ENCODE measurements around the gene ERVW-1. TPM values are rescaled to one million over a fixed set of nuclear protein-coding genes. Genes with fewer than 3 reads are reported as not detected.
"Not testable (repeated sequence)": the region's sequence is repeated elsewhere in the genome, so short reads cannot be mapped to it uniquely, and the experiment has no call there.

Gene ERVW-1, protein sequence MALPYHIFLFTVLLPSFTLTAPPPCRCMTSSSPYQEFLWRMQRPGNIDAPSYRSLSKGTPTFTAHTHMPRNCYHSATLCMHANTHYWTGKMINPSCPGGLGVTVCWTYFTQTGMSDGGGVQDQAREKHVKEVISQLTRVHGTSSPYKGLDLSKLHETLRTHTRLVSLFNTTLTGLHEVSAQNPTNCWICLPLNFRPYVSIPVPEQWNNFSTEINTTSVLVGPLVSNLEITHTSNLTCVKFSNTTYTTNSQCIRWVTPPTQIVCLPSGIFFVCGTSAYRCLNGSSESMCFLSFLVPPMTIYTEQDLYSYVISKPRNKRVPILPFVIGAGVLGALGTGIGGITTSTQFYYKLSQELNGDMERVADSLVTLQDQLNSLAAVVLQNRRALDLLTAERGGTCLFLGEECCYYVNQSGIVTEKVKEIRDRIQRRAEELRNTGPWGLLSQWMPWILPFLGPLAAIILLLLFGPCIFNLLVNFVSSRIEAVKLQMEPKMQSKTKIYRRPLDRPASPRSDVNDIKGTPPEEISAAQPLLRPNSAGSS
- total RNA-seq (not detected), polyA plus RNA-seq (not detected)

DNA sequence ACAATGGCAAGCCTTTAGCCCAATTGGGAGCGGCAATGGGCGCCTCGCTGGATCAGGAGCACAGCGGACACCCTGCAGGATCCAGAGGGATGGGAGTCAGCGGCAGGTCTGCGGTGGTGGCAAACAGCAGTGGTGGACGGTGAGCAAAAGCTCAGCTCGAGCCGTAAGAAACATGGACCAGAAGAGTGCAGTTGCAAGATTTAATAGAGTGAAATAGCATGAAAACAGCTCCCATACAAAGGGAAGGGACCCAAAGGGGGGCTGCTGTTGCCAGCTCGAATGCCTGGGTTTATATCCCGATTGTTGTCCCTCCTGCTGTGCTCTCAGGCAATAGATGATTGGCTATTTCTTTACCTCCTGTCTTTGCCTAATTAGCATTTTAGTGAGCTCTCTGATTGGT is at the start of gene ERVW-1:
Gene ERVW-1 (minus strand): TSS at position 266 of the 400 bp plus-strand sequence. CDS start 7,565 bp downstream, outside the sequence.
- not testable (repeated sequence) for H3K4me1 Mint-ChIP-seq; H3K27ac ChIP-seq (ENCODE audit: insufficient read depth, low read length, poor library complexity, severe bottlenecking); H3K9me3 ChIP-seq (ENCODE audit: control insufficient read depth in 2 of 2, low read length in 2 of 2); H3K36me3 ChIP-seq (ENCODE audit: control insufficient read depth, insufficient read depth, low read length); H3K4me3 Mint-ChIP-seq; H3K4me3 ChIP-seq (ENCODE audit: low read depth, low read length); H3K36me3 Mint-ChIP-seq; DNase-seq; H3K27me3 Mint-ChIP-seq; H3K4me1 ChIP-seq (ENCODE audit: control insufficient read depth, insufficient read depth, low read length, poor library complexity, severe bottlenecking); H3K9me3 Mint-ChIP-seq; H3K27me3 ChIP-seq (ENCODE audit: control insufficient read depth, insufficient read depth, low read length); ATAC-seq (ENCODE audit: low read depth in 2 of 2)
- H3K27ac Mint-ChIP-seq = peak within 1 kb of the TSS in 1 of 3 donors; percentile 21

DNA sequence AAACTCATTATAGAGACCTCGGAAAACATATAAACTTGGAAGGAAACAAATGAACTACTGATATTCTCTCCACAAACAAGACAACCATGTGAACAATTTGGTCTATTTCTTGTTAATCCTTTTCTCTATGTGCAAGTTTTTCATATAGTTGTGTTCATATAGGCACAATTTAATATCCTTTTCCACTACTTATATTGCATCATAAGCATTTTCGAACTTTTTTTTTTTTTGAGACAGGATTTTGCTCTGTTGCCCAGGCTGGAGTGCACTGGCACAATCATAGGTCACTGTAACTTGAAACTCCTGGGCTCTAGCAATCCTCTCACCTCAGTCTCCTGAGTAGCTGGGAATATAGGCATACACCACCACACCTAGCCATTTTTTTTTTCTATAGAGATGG is 45.4 kb upstream of the ERVW-1 start:
- Histone ChIP-seq H3K4me1 (ENCODE audit: control insufficient read depth, insufficient read depth, low read length, poor library complexity, severe bottlenecking) (peaks cover 12% of the 10 kb centered on the region), H3K9me3 (ENCODE audit: control insufficient read depth in 2 of 2, low read length in 2 of 2) (no peaks in the 10 kb centered on the region), H3K36me3 (ENCODE audit: control insufficient read depth, insufficient read depth, low read length) (peaks cover 6% of the 10 kb centered on the region), H3K27ac (ENCODE audit: insufficient read depth, low read length, poor library complexity, severe bottlenecking) (no peak overlapping the region), H3K27me3 (ENCODE audit: control insufficient read depth, insufficient read depth, low read length) (no peaks in the 10 kb centered on the region), H3K4me3 (ENCODE audit: low read depth, low read length) (no peak overlapping the region)
- H3K27me3 Mint-ChIP-seq = no peaks in the 10 kb centered on the region
- H3K36me3 Mint-ChIP-seq = peaks cover 3% of the 10 kb centered on the region
- H3K4me3 Mint-ChIP-seq = no peak overlapping the region
- no peaks in the 10 kb centered on the region for H3K9me3 Mint-ChIP-seq
- ATAC-seq (ENCODE audit: low read depth in 2 of 2) (no peak), DNase-seq (no peak)
- H3K27ac Mint-ChIP-seq = no peak overlapping the region
- H3K4me1 Mint-ChIP-seq = peaks cover 5 to 31% (median 20%) of the 10 kb centered on the region in 4 donors

DNA sequence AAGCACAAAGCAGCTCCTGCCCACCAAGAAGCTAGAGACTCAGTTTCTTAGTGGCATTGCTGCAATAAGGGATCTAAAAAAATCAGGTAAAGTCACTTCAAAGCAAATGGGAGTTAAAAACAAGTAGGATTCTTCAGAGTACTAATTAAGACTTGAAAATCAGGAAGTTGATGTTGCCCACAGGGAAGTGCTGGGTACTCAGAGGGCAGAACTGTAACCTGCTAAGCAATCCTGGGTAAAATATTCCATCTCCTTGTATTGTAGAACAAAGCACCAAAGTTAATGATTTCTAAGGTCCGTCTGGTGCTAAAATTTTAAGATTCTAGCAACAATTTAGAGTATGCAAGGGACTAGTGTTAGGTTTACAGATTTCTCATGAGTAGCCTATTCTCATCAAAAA is 42.3 kb upstream of the ERVW-1 start:
- no peak overlapping the region for H3K4me3 Mint-ChIP-seq
- no peaks in the 10 kb centered on the region for H3K9me3 ChIP-seq (ENCODE audit: control insufficient read depth in 2 of 2, low read length in 2 of 2)
- peaks cover 12% of the 10 kb centered on the region for H3K36me3 Mint-ChIP-seq
- H3K27ac Mint-ChIP-seq = no peak overlapping the region
- no peaks in the 10 kb centered on the region for H3K9me3 Mint-ChIP-seq
- peaks cover 0 to 14% (median 7%) of the 10 kb centered on the region in 4 donors for H3K4me1 Mint-ChIP-seq
- peaks cover 21% of the 10 kb centered on the region for H3K36me3 ChIP-seq (ENCODE audit: control insufficient read depth, insufficient read depth, low read length)
- no peak overlapping the region for H3K4me3 ChIP-seq (ENCODE audit: low read depth, low read length)
- ATAC-seq (ENCODE audit: low read depth in 2 of 2) (no peak), DNase-seq (no peak)
- H3K27me3 Mint-ChIP-seq = no peaks in the 10 kb centered on the region
- no peak overlapping the region for H3K27ac ChIP-seq (ENCODE audit: insufficient read depth, low read length, poor library complexity, severe bottlenecking)
- no peaks in the 10 kb centered on the region for H3K4me1 ChIP-seq (ENCODE audit: control insufficient read depth, insufficient read depth, low read length, poor library complexity, severe bottlenecking)
- no peaks in the 10 kb centered on the region for H3K27me3 ChIP-seq (ENCODE audit: control insufficient read depth, insufficient read depth, low read length)

DNA sequence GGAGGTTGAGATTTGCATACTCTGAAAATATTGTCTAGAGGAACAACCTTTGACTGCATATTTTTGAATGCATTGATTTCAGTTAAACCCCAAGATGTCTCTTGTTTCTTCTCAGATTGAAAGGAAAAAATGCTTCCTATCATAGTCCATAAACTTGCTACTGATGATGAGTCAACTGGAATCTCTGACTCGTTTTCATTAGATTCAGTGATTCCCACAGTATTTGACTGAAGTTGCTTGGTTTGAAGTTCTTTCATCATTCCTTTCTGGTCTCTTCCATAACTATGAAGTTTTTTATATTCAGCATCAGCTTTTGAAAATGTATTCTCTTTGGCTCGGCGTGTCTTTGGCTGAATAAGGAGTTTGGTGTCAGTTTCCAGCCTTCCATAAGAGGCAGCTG is 39.9 kb upstream of the ERVW-1 start:
- Mint-ChIP-seq H3K27me3 (no peaks in the 10 kb centered on the region), H3K9me3 (peaks cover 0 to 2% (median 0%) of the 10 kb centered on the region in 7 donors), H3K27ac (no peak overlapping the region), H3K4me1 (peaks cover 0 to 10% (median 3%) of the 10 kb centered on the region in 4 donors), H3K36me3 (peaks cover 21% of the 10 kb centered on the region), H3K4me3 (no peak overlapping the region)
- Histone ChIP-seq H3K27me3 (ENCODE audit: control insufficient read depth, insufficient read depth, low read length) (no peaks in the 10 kb centered on the region), H3K27ac (ENCODE audit: insufficient read depth, low read length, poor library complexity, severe bottlenecking) (no peak overlapping the region), H3K9me3 (ENCODE audit: control insufficient read depth in 2 of 2, low read length in 2 of 2) (no peaks in the 10 kb centered on the region), H3K4me1 (ENCODE audit: control insufficient read depth, insufficient read depth, low read length, poor library complexity, severe bottlenecking) (no peaks in the 10 kb centered on the region), H3K4me3 (ENCODE audit: low read depth, low read length) (no peak overlapping the region), H3K36me3 (ENCODE audit: control insufficient read depth, insufficient read depth, low read length) (peaks cover 26% of the 10 kb centered on the region)
- DNase-seq = no peak
- ATAC-seq (ENCODE audit: low read depth in 2 of 2) = no peak

DNA sequence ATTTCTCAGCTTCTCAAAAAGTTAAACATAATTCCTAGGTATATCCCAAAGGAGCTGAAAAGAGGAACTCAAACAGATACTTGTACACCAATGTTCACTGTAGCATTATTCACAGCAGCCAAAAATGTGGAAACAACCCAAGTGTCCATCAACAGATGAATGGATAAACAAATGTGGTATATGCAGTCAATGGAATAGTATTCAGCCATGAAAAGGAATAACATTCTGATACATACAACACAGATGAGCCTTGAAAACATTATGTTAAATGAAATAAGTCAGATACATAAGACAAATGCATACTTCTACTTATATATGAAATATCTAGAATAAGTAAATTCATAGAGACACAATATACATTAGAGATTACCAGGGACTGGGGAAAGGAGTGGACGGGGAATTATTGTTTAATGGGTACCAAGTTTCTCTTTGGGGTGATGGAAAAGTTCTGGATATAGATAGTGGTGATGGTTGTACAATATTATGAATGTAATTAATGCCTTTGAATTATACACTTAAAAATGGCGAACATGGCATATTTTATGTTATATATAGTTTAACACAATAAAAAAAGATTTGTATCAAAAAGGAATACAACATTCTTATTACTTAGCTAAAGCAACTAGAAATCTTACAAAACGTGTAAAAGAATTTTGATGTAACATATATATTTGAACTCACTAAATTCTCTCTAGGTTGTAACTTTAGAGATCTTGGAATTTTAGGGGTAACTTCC is 35.6 kb upstream of the ERVW-1 start:
- Mint-ChIP-seq H3K9me3 (peaks cover 0 to 2% (median 0%) of the 10 kb centered on the region in 7 donors), H3K4me3 (no peak overlapping the region)
- DNase-seq = no peak

DNA sequence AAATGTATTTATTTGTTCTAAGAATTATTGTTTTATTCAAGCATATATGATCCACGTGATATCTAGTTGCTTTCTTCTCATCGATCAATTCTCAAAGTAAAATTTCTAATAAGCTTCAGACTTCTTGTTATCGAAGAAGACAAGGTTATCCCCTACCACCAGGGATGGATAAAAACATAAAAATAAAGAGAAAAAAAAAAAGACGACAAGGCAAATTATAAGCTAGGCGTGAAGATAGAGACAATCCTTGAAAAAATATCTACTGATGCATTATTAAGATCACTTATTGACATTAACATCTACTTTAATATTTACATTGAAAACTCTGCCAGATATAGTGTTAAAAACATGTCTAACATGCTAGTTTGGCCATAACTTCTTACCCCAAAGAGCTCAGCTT is 31.2 kb upstream of the ERVW-1 start:
- Histone ChIP-seq H3K27me3 (ENCODE audit: control insufficient read depth, insufficient read depth, low read length) (no peaks in the 10 kb centered on the region), H3K4me1 (ENCODE audit: control insufficient read depth, insufficient read depth, low read length, poor library complexity, severe bottlenecking) (no peaks in the 10 kb centered on the region), H3K36me3 (ENCODE audit: control insufficient read depth, insufficient read depth, low read length) (peaks cover 34% of the 10 kb centered on the region), H3K27ac (ENCODE audit: insufficient read depth, low read length, poor library complexity, severe bottlenecking) (no peak overlapping the region), H3K9me3 (ENCODE audit: control insufficient read depth in 2 of 2, low read length in 2 of 2) (no peaks in the 10 kb centered on the region), H3K4me3 (ENCODE audit: low read depth, low read length) (no peak overlapping the region)
- ATAC-seq (ENCODE audit: low read depth in 2 of 2) (no peak), DNase-seq (no peak)
- H3K4me3 Mint-ChIP-seq = no peak overlapping the region
- H3K27me3 Mint-ChIP-seq = no peaks in the 10 kb centered on the region
- no peak overlapping the region for H3K27ac Mint-ChIP-seq
- peaks cover 0 to 2% (median 0%) of the 10 kb centered on the region in 7 donors for H3K9me3 Mint-ChIP-seq
- H3K36me3 Mint-ChIP-seq = peaks cover 40% of the 10 kb centered on the region
- peaks cover 0 to 4% (median 0%) of the 10 kb centered on the region in 4 donors for H3K4me1 Mint-ChIP-seq

More for the DNA sequence above, 35.6 kb upstream of the ERVW-1 start:
- Histone ChIP-seq H3K9me3 (ENCODE audit: control insufficient read depth in 2 of 2, low read length in 2 of 2) (no peaks in the 10 kb centered on the region), H3K4me1 (ENCODE audit: control insufficient read depth, insufficient read depth, low read length, poor library complexity, severe bottlenecking) (no peaks in the 10 kb centered on the region), H3K27ac (ENCODE audit: insufficient read depth, low read length, poor library complexity, severe bottlenecking) (no peak overlapping the region), H3K27me3 (ENCODE audit: control insufficient read depth, insufficient read depth, low read length) (no peaks in the 10 kb centered on the region), H3K4me3 (ENCODE audit: low read depth, low read length) (no peak overlapping the region), H3K36me3 (ENCODE audit: control insufficient read depth, insufficient read depth, low read length) (peaks cover 33% of the 10 kb centered on the region)
- Mint-ChIP-seq H3K36me3 (peaks cover 27% of the 10 kb centered on the region), H3K27me3 (no peaks in the 10 kb centered on the region), H3K27ac (no peak overlapping the region), H3K4me1 (peaks cover 0 to 4% (median 0%) of the 10 kb centered on the region in 4 donors)
- ATAC-seq (ENCODE audit: low read depth in 2 of 2) = no peak

DNA sequence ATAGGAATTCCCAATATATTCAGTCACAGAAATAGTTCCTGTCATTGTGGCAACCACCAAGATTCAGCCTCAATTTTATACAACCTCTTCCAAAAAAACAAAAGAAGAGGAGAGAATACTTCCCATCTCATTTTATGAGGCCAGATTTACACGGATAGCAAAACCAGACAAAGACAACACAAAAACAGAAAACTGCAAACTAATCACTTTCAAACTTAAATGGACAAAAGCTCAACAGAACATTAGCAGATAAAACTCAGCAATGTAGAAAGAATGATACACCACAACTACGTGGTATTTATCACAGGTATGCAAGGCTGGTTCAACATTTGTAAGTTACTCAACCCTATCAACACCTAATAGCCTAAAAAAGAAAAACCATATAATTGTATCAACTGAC is 28.6 kb upstream of the ERVW-1 start:
- Mint-ChIP-seq H3K4me1 (peaks cover 0 to under 1% (median 0%) of the 10 kb centered on the region in 4 donors), H3K4me3 (no peak overlapping the region), H3K27ac (peak overlapping the region in 1 of 3 donors; percentile 58), H3K36me3 (peaks cover 37% of the 10 kb centered on the region), H3K27me3 (no peaks in the 10 kb centered on the region), H3K9me3 (no peaks in the 10 kb centered on the region)
- Histone ChIP-seq H3K27me3 (ENCODE audit: control insufficient read depth, insufficient read depth, low read length) (no peaks in the 10 kb centered on the region), H3K4me3 (ENCODE audit: low read depth, low read length) (no peak overlapping the region), H3K9me3 (ENCODE audit: control insufficient read depth in 2 of 2, low read length in 2 of 2) (no peaks in the 10 kb centered on the region), H3K4me1 (ENCODE audit: control insufficient read depth, insufficient read depth, low read length, poor library complexity, severe bottlenecking) (no peaks in the 10 kb centered on the region), H3K36me3 (ENCODE audit: control insufficient read depth, insufficient read depth, low read length) (peaks cover 39% of the 10 kb centered on the region), H3K27ac (ENCODE audit: insufficient read depth, low read length, poor library complexity, severe bottlenecking) (no peak overlapping the region)
- DNase-seq = no peak
- no peak for ATAC-seq (ENCODE audit: low read depth in 2 of 2)
